Endodermal cell (in vitro differentiated cells): Measurements from ENCODE around the gene PSAPL1. TPM values are rescaled to one million over a fixed set of nuclear protein-coding genes. Genes with fewer than 3 reads are reported as not detected.

Source experiments
- DNase-seq: peaks from one replicate; pipeline ENCODE4 v3.0.0-alpha.2; 2017
- H3K27ac ChIP-seq: 2 replicates; pipeline ENCODE4 v1.5.1; 2013; ENCODE audit warnings: mild to moderate bottlenecking, low read depth, low read length, moderate library complexity
- H3K27me3 ChIP-seq: 2 replicates; pipeline ENCODE4 v1.6.1; 2013; ENCODE audit warnings: mild to moderate bottlenecking, low read length, moderate library complexity; ENCODE audit not compliant: insufficient read depth, control insufficient read depth, poor library complexity, severe bottlenecking
- H3K36me3 ChIP-seq: 2 replicates; pipeline ENCODE4 v1.7.0; 2013; ENCODE audit warnings: mild to moderate bottlenecking, low read length, moderate library complexity; ENCODE audit not compliant: control insufficient read depth, insufficient read depth
- H3K4me1 ChIP-seq: one replicate; pipeline ENCODE4 v1.7.0; 2013; ENCODE audit warnings: low read length; ENCODE audit not compliant: control insufficient read depth, insufficient read depth
- H3K4me3 ChIP-seq: 2 replicates; pipeline ENCODE4 v1.5.1; 2013; ENCODE audit warnings: mild to moderate bottlenecking, low read length, moderate library complexity
- H3K9ac ChIP-seq: 2 replicates; pipeline ENCODE4 v1.6.1; 2013; ENCODE audit warnings: mild to moderate bottlenecking, low read length, moderate library complexity; ENCODE audit not compliant: poor library complexity, severe bottlenecking; ENCODE audit errors: extremely low read depth
- H3K9me3 ChIP-seq: 2 replicates; pipeline ENCODE4 v1.6.1; 2013; ENCODE audit warnings: mild to moderate bottlenecking, low read length, moderate library complexity; ENCODE audit not compliant: control insufficient read depth
- H3K27ac Mint-ChIP-seq: 2 replicates; pipeline ENCODE4 v1.8.0; 2020; ENCODE audit warnings: mixed read lengths
- H3K27me3 Mint-ChIP-seq: 2 replicates; pipeline ENCODE4 v1.8.0; 2021; ENCODE audit warnings: mild to moderate bottlenecking, mixed read lengths; ENCODE audit not compliant: insufficient read depth
- H3K36me3 Mint-ChIP-seq: 2 replicates; pipeline ENCODE4 v1.8.0; 2020; ENCODE audit warnings: low read depth, mixed read lengths
- H3K4me1 Mint-ChIP-seq: 2 replicates; pipeline ENCODE4 v1.8.0; 2020; ENCODE audit warnings: mixed read lengths
- H3K4me3 Mint-ChIP-seq: 2 replicates; pipeline ENCODE4 v1.8.0; 2020; ENCODE audit warnings: mild to moderate bottlenecking, moderate library complexity, mixed read lengths
- H3K9me3 Mint-ChIP-seq: 2 replicates; pipeline ENCODE4 v1.8.0; 2020; ENCODE audit warnings: mild to moderate bottlenecking, mixed read lengths
- CTCF ChIP-seq: fragments of 200-600 bp; sonication (generic); conservative IDR thresholded peaks from 2 replicates; pipeline ENCODE4 v1.5.0; 2021; ENCODE audit warnings: antibody characterized with exemption, mild to moderate bottlenecking
- WGBS, 2 experiments: methylation state at CpG; one replicate each; pipeline versions ENCODE4 v1.1.5 to v1.1.7; 2013; ENCODE audit warnings: missing lambda C conversion rate in 2 of 2, mixed read lengths in 1 of 2; ENCODE audit not compliant: insufficient coverage in 1 of 2, insufficient read length in 1 of 2; 5-methylcytosine and 5-hydroxymethylcytosine counted together
- total RNA-seq, 2 donors: library from RNA; stranded (reverse); fragmentation: NEBNext Ultra II Directional in 1 of 2; extraction: Animal tissue kit (Norgen Biotek cat#: 25700) in 1 of 2; gene quantifications; 2 replicates in 1 of 2; 3 replicates in 1 of 2; pipeline ENCODE4 v1.2.1, GENCODE V29; 2021

PSAPL1 gene
- total RNA-seq, 2 donors from 2014 or later: 0.13 to 0.24 TPM

GRCh38 chr4:7463566-7464258 lies 29.0 kb upstream of the PSAPL1 start:
- Histone ChIP-seq H3K9me3 (no peaks in the 10 kb centered on the region), H3K9ac (no peak overlapping the region), H3K4me3 (no peak overlapping the region), H3K27ac (no peak overlapping the region), H3K36me3 (no peaks in the 10 kb centered on the region), H3K27me3 (no peaks in the 10 kb centered on the region), H3K4me1 (no peaks in the 10 kb centered on the region)
- peaks cover 6% of the 10 kb centered on the region for H3K9me3 Mint-ChIP-seq
- no peak overlapping the region for H3K27ac Mint-ChIP-seq
- no peak overlapping the region for H3K4me3 Mint-ChIP-seq
- no peaks in the 10 kb centered on the region for H3K27me3 Mint-ChIP-seq
- no peaks in the 10 kb centered on the region for H3K36me3 Mint-ChIP-seq
- no peaks in the 10 kb centered on the region for H3K4me1 Mint-ChIP-seq
- TF ChIP-seq CTCF: no peak
- WGBS, 2 experiments: 93 to 94% methylated on average over 19 to 20 of the region's 20 CpGs
- DNase-seq: no peak

- no peaks in the 10 kb centered on the region for H3K9me3 ChIP-seq
- no peak overlapping the region for H3K27ac ChIP-seq
- H3K4me1 ChIP-seq: no peaks in the 10 kb centered on the region
- WGBS, 2 experiments: 44 to 66% methylated on average over 7 to 11 of the region's 11 CpGs
- peak; percentile 83 for DNase-seq
- no peaks in the 10 kb centered on the region for H3K27me3 ChIP-seq
- Mint-ChIP-seq H3K4me3 (no peak overlapping the region), H3K27me3 (no peaks in the 10 kb centered on the region), H3K27ac (no peak overlapping the region), H3K36me3 (no peaks in the 10 kb centered on the region), H3K4me1 (no peaks in the 10 kb centered on the region), H3K9me3 (peaks cover 6% of the 10 kb centered on the region)
- H3K36me3 ChIP-seq: no peaks in the 10 kb centered on the region
- peak; percentile 58 for TF ChIP-seq CTCF
- no peak overlapping the region for H3K4me3 ChIP-seq
- no peak overlapping the region for H3K9ac ChIP-seq
Measured at GRCh38 chr4:7462509-7462971, 27.8 kb upstream of the PSAPL1 start.

- Mint-ChIP-seq H3K27ac (no peak overlapping the region), H3K4me1 (no peaks in the 10 kb centered on the region), H3K36me3 (no peaks in the 10 kb centered on the region), H3K9me3 (peaks cover 6% of the 10 kb centered on the region), H3K27me3 (no peaks in the 10 kb centered on the region), H3K4me3 (no peak overlapping the region)
- H3K9me3 ChIP-seq: no peaks in the 10 kb centered on the region
- H3K4me3 ChIP-seq: no peak overlapping the region
- H3K36me3 ChIP-seq: no peaks in the 10 kb centered on the region
- H3K27me3 ChIP-seq: no peaks in the 10 kb centered on the region
- H3K27ac ChIP-seq: no peak overlapping the region
- WGBS, 2 experiments: 73 to 75% methylated on average over 6 to 17 of the region's 17 CpGs
- H3K4me1 ChIP-seq: no peaks in the 10 kb centered on the region
- peak; percentile 53 for TF ChIP-seq CTCF
- peak; percentile 72 for DNase-seq
- H3K9ac ChIP-seq: no peak overlapping the region
Measured at GRCh38 chr4:7461230-7461629, 26.5 kb upstream of the PSAPL1 start.
